ES-I3 (cell line): ENCODE measurements around the gene FIBCD1.

ENCODE experiments used
- H3K36me3 ChIP-seq: 2 replicates; pipeline ENCODE4 v1.6.1; 2013; ENCODE audit warnings: mild to moderate bottlenecking, low read length, control low read depth, moderate library complexity; ENCODE audit not compliant: insufficient read depth
- H3K4me1 ChIP-seq: 2 replicates; pipeline ENCODE4 v1.6.1; 2013; ENCODE audit warnings: mild to moderate bottlenecking, control low read depth, low read length; ENCODE audit not compliant: insufficient read depth
- H3K9ac ChIP-seq: 2 replicates; pipeline ENCODE4 v1.6.1; 2013; ENCODE audit warnings: low read depth, mild to moderate bottlenecking, low read length, moderate library complexity
- H3K9me3 ChIP-seq: 2 replicates; pipeline ENCODE4 v1.6.1; 2013; ENCODE audit warnings: mild to moderate bottlenecking, low read length, moderate library complexity; ENCODE audit not compliant: control insufficient read depth, insufficient read depth

FIBCD1 gene

GRCh38 chr9:130979591-130980385 lies 40.7 kb upstream of the FIBCD1 start:
- Histone ChIP-seq H3K4me1 (no peaks in the 10 kb centered on the region), H3K9ac (no peak overlapping the region), H3K36me3 (no peaks in the 10 kb centered on the region), H3K9me3 (no peaks in the 10 kb centered on the region)

DNA sequence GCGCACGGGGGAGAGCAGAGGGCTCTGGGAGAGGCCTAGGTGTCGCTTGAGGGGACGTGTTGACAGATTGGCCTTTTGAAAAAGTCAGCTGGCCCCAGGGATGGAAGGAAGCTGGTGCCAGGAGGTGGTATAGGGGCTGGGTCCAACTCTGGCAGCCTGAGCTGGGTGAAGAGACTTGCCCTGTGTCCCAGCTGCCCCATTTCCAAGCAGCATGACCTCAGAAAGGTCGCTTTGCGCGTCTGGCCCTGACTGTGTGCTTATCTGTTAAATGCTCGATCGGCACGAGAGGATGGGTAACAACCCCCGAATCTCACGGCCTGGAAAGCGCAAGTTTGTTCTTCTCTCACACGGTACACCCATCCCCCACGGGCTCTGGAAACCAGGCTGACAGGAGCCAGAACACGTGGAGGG lies 38.8 kb upstream of the FIBCD1 start:
- no peaks in the 10 kb centered on the region for H3K9me3 ChIP-seq
- H3K9ac ChIP-seq = no peak overlapping the region
- no peaks in the 10 kb centered on the region for H3K4me1 ChIP-seq
- no peaks in the 10 kb centered on the region for H3K36me3 ChIP-seq

DNA sequence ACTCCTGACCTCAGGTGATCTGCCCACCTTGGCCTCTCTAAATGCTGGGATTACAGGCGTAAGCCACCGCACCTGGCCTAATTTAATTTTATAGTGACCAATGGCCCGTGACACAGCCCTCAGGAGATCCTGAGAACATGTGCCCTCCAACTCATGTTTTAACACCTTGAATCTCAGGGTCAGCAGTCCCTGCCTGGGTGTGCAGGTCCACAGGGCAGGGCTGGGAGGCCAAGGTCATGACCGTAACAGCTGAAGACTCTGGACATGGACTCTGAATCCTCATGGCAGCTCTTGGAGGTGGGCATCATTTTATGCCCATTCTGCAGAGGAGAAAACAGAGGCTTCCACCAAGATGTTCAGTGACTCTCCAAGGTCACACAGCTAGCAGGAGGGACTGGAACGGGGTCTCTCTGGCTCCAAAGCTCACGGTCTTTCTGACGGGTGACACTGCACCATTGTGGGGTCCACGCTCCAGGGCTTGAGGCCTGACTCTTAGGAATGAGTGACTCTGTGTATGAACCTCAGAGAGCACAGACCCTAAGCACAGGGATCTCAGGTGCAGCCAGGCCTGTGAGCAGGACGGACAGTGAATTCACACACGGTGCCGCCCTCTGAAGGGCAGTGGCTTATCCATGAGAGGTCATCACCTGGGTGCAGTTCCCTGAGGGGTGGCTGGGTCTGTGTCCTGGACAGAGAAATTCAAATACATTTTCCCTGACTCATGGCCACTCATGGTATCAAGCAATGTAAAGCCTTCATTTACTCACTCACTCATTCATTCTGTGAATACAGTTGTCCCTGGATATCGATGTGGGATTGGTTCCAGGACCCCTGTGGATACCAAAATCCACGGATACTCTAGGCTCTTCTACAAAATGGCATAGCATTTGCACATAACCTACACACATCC lies 37.1 kb upstream of the FIBCD1 start:
- Histone ChIP-seq H3K9ac (no peak overlapping the region), H3K36me3 (no peaks in the 10 kb centered on the region), H3K9me3 (no peaks in the 10 kb centered on the region), H3K4me1 (0 out of 2 replicates have a peak, but pooled peaks cover under 1% of the 10 kb centered on the region)

DNA sequence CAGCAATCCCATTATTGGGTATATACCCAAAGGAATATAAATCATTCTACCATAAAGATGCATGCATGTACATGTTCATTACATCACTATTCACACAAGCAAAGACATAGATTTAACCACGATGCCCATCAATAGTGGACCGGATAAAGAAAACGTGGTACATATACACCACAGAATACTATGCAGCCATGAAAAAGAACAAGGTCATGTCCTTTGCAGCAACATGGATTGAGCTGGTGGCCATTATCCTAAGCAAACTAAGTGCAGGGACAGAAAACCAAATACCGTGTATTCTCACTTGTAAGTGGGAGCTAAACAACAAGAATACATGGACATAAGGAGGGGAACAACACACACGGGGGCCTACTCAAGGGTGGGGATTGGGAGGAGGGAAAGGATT lies 36.1 kb upstream of the FIBCD1 start:
- H3K36me3 ChIP-seq = no peaks in the 10 kb centered on the region
- 0 out of 2 replicates have a peak, but pooled peaks cover 4% of the 10 kb centered on the region for H3K4me1 ChIP-seq
- no peak overlapping the region for H3K9ac ChIP-seq
- H3K9me3 ChIP-seq = no peaks in the 10 kb centered on the region

GRCh38 chr9:130974697-130975096 lies 35.6 kb upstream of the FIBCD1 start:
- no peaks in the 10 kb centered on the region for H3K9me3 ChIP-seq
- 0 out of 2 replicates have a peak, but pooled peaks cover 4% of the 10 kb centered on the region for H3K4me1 ChIP-seq
- no peaks in the 10 kb centered on the region for H3K36me3 ChIP-seq
- no peak overlapping the region for H3K9ac ChIP-seq

GRCh38 chr9:130973686-130974281 lies 34.7 kb upstream of the FIBCD1 start:
- Histone ChIP-seq H3K9me3 (no peaks in the 10 kb centered on the region), H3K36me3 (no peaks in the 10 kb centered on the region), H3K4me1 (0 out of 2 replicates have a peak, but pooled peaks cover 4% of the 10 kb centered on the region), H3K9ac (no peak overlapping the region)

- H3K9me3 ChIP-seq = no peaks in the 10 kb centered on the region
- H3K9ac ChIP-seq = no peak overlapping the region
- H3K4me1 ChIP-seq = 0 out of 2 replicates have a peak, but pooled peaks cover 4% of the 10 kb centered on the region
- no peaks in the 10 kb centered on the region for H3K36me3 ChIP-seq
Measured at GRCh38 chr9:130972957-130973685, 34.1 kb upstream of the FIBCD1 start.

DNA sequence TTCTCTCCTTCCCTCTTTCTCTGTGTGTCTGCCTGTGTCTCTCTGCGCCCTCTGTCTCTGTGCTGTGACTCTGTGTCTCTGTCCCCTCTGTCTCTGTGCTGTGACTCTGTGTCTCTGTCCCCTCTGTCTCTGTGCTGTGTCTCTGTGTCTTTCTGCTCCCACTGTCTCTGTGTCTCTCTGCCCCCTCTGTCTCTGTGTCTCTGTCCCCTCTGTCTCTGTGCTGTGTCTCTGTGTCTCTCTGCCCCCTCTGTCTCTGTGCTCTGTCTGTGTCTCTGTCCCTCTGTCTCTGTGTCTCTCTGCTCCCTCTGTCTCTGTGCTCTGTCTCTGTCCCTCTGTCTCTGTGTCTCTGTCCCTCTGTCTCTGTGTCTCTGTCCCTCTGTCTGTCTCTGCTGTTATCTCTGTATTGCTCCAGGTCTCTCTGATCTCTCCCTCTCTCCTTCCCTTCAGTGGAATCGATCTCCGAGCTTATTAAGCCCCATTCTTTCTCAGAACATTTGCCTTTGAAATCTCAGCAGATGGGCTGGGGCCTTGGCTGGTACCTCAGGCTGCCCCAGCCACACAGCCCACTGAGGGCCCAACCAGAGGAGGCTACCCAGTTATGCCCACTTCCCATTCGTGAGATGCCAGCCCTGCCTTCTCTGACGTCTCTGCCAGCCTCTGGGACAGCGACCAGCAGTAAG lies 33.4 kb upstream of the FIBCD1 start:
- Histone ChIP-seq H3K9me3 (no peaks in the 10 kb centered on the region), H3K4me1 (0 out of 2 replicates have a peak, but pooled peaks cover 4% of the 10 kb centered on the region), H3K36me3 (no peaks in the 10 kb centered on the region), H3K9ac (no peak overlapping the region)

DNA sequence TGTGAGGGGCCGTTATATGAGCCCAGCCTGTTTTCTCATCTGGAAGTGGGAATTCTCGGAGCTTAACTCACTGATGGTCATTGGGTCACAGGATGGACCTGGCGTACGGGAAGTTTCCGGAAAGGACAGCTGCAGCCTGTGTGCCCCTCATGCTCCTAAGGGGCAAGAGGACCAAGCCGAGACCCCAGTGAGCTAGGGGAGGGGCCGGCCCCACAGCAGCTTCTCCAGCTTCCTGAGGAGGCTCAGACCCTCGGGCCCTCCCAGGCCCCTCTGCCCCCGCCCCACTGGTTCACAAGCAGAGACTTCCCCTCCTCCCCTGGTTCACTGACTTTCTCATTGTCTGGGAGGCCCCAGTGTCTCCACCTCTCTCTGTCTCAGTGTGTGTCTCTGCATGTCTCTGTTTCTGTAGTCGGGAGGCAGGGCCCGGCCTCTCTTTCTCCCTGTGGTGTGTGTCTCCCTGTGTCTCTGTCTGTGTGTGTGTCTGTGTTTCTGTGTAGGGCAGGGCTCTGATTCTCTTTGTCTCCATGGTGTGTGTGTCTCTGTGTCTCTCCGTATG lies 32.3 kb upstream of the FIBCD1 start:
- Histone ChIP-seq H3K36me3 (no peaks in the 10 kb centered on the region), H3K9me3 (no peaks in the 10 kb centered on the region), H3K4me1 (0 out of 2 replicates have a peak, but pooled peaks cover 4% of the 10 kb centered on the region), H3K9ac (no peak overlapping the region)

DNA sequence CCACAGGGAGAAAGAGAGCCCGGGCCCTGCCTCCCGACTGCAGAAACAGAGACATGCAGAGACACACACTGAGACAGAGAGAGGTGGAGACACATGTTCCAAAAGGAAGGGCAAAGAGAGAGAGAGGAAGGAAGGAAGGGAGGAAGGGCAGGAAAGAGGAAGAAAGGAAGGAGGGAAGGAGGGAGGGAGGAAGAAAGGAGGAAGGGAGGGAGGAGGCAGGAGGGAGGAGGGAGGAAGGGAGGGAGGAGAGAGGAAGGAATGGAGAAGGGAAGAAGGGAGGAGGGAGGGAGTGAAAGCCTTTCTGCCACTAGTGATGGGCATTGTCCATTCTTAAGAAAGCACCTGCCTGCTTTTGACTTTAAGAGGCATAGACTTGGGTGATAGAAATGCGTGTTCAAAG lies 31.8 kb upstream of the FIBCD1 start:
- H3K4me1 ChIP-seq = 0 out of 2 replicates have a peak, but pooled peaks cover 4% of the 10 kb centered on the region
- H3K36me3 ChIP-seq = no peaks in the 10 kb centered on the region
- no peaks in the 10 kb centered on the region for H3K9me3 ChIP-seq
- H3K9ac ChIP-seq = no peak overlapping the region

DNA sequence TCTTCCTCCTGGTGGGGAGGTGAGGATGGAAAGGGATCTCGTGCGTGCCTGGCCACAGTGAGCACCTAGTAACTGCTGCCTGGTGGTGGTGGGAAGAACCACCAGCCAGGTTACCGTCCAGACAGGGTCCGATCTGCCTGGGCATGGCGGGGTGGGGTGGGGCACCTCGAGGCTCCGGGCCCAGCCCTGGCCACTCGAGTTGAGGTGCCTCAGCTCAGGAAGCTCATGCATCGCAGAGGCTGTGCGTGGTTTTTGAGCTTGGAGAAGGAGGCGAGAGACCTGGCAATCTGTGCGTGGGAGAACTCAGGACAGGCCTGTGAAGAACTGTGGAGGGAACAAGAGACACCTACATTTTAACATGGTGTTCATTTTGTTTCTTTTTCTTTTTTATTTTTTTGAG lies 31.0 kb upstream of the FIBCD1 start:
- no peak overlapping the region for H3K9ac ChIP-seq
- 0 out of 2 replicates have a peak, but pooled peaks cover 4% of the 10 kb centered on the region for H3K4me1 ChIP-seq
- no peaks in the 10 kb centered on the region for H3K36me3 ChIP-seq
- no peaks in the 10 kb centered on the region for H3K9me3 ChIP-seq

DNA sequence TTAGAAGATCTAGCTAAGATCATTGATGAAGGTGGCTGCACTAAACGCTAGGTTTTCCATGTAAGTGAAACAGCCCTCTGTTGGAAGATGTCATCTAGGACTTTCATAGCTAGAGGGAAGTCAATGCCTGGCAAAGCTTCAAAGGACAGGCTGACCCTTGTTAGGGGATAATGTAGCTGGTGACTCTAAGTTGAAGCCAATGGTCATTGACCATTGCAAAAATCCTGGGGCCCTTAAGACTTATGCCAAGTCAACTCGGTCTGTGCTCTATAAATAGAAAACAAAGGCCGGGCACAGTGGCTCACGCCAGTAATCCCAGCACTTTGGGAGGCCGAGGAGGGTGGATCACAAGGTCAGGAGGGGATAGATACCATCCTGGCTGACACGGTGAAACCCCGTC lies 26.6 kb upstream of the FIBCD1 start:
- no peak overlapping the region for H3K9ac ChIP-seq
- H3K9me3 ChIP-seq = peaks cover 3% of the 10 kb centered on the region; the same call in 1 of the 2 replicates
- no peaks in the 10 kb centered on the region for H3K36me3 ChIP-seq
- H3K4me1 ChIP-seq = peaks cover 6% of the 10 kb centered on the region; the same call in 1 of the 2 replicates

DNA sequence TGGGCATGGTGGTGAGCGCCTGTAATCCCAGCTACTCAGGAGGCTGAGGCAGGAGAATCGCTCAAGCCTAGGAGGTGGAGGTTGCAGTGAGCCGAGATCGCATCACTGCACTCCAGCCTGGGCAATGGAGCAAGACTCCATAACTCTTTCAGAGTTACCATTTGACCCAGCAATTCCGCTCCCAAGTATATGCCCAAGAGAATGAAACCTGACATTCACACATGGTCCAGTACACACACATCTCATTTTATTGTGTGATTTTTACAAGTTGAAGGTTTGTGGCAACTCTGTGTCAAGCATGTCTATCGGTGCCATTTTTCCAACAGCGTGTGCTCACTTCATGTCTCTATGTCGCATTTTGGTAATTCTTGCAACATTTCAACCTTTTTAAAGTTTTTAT lies 24.9 kb upstream of the FIBCD1 start:
- H3K9me3 ChIP-seq = peaks cover 3% of the 10 kb centered on the region; the same call in 1 of the 2 replicates
- H3K36me3 ChIP-seq = no peaks in the 10 kb centered on the region
- H3K9ac ChIP-seq = no peak overlapping the region
- H3K4me1 ChIP-seq = peaks cover 6% of the 10 kb centered on the region; the same call in 1 of the 2 replicates
